Spleen (tissue), 7 donors: ENCODE results near the gene SLC34A1.
A peak's percentile ranks its signal among the peaks of the same experiment; 100 is the strongest.

Source experiments
- CTCF ChIP-seq, 11 experiments: fragments of 200-600 bp in 7 of 11; fragments of 450-650 bp in 4 of 11; sonication (generic) in 4 of 11; IDR thresholded peaks in 8 of 11; conservative IDR thresholded peaks in 3 of 11; 1 replicate in 7 of 11; 2 replicates in 4 of 11; pipeline versions ENCODE4 v1.4.0 to v1.8.0; 2016 to 2021; ENCODE audit warnings: antibody characterized with exemption in 11 of 11, inconsistent platforms in 4 of 11, mild to moderate bottlenecking in 1 of 11
- POLR2A ChIP-seq, 3 donors: fragments of 450-650 bp; IDR thresholded peaks; one replicate each; pipeline ENCODE4 v1.5.1; 2017; ENCODE audit warnings: antibody characterized with exemption in 3 of 3, mild to moderate bottlenecking in 1 of 3
- POLR2AphosphoS5 ChIP-seq, 3 donors: sonication (generic); formaldehyde crosslinking; IDR thresholded peaks; one replicate each; pipeline ENCODE4 v1.5.1; 2017; ENCODE audit warnings: antibody characterized with exemption in 3 of 3
- donor health status: DM: no; HTN: no; CAD: no; lungs with moderate emphysema.
- donor health status: DM: no; HTN: no; CAD: no.
- donor health status: DM: no; HTN: no; CAD: no.

- TF ChIP-seq CTCF (IDR thresholded peaks at IDR 0.05 in 8 of 11, conservative IDR thresholded peaks at IDR 0.05 in 3 of 11) (no peak), POLR2A (IDR thresholded peaks at IDR 0.05) (no peak), POLR2AphosphoS5 (IDR thresholded peaks at IDR 0.05) (peak in 2 of 3 donors; percentile 25 to 46)
Observed at GRCh38 chr5:177434437-177434836, 50.2 kb downstream of the SLC34A1 start.
